Erythroblast (primary cell): ENCODE measurements around the gene AMIGO2.

Source experiments
- GATA1 ChIP-seq: IDR thresholded peaks from 2 replicates; pipeline ENCODE4 v1.6.1; 2011; ENCODE audit warnings: low read depth, mild to moderate bottlenecking, control low read depth, low read length, moderate library complexity
- POLR2A ChIP-seq: IDR thresholded peaks from 2 replicates; pipeline ENCODE4 v1.6.1; 2011; ENCODE audit warnings: mild to moderate bottlenecking, low read length

- TF ChIP-seq POLR2A: no peak
- no peak for TF ChIP-seq GATA1
Observed at GRCh38 chr12:47032644-47033043, 47.1 kb downstream of the AMIGO2 start.
